ENCODE measurements around the gene NECAP2.
"Not testable (repeated sequence)": the region's sequence is repeated elsewhere in the genome, so short reads cannot be mapped to it uniquely, and the experiment has no call there.

DNA sequence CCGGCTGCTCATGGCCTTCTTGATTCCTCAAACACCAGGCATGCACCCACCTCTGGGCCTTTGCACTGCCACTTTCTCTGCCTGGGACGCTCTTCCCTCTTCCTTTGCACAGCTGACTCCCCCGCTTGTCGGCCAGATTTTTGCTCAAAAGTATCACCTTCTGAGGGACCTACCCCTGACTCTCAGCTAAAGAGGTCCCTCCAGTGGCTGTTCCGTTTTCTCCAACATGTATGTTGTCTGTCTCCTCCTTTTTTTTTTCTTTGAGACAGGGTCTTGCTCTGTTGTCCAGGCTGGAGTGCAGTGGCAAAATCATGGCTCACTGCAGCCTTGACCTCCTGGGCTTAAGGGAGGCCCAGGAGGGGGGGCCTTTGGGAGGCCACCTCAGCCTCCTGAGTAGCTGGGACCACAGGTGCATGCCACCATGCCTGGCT is 57.0 kb downstream of the NECAP2 start:
- not testable (repeated sequence) for TF ChIP-seq EZH2 (IDR thresholded peaks at IDR 0.05); POLR2AphosphoS5 (IDR thresholded peaks at IDR 0.05; ENCODE audit: borderline replicate concordance, low read depth, low read length); FOXP2 (optimal IDR thresholded peaks at IDR 0.05; ENCODE audit: control extremely low read depth, extremely low read length, insufficient read depth)

Data from SK-N-MC (cell line).